Renal pelvis (tissue), 4 donors: ENCODE results near the gene ADORA3. TPM values are rescaled to one million over a fixed set of nuclear protein-coding genes. Genes with fewer than 3 reads are reported as not detected.

ENCODE experiments used
- DNase-seq: peaks from one replicate; pipeline ENCODE4 v3.0.0-alpha.2; 2013
- polyA plus RNA-seq, 3 donors: library from polyadenylated mRNA; unstranded; fragments of 120-200 nt; gene quantifications; one replicate each; pipeline ENCODE4 v1.2.1, GENCODE V29; 2013; ENCODE audit not compliant: insufficient read length in 3 of 3

The ADORA3 gene
- polyA plus RNA-seq, 3 donors, result 0.30 to 0.78 (median 0.65) TPM

- DNase-seq, result no peak
These were observed 27.7 kb downstream of the ADORA3 start for GRCh38 chr1:111475701-111476100.

DNA sequence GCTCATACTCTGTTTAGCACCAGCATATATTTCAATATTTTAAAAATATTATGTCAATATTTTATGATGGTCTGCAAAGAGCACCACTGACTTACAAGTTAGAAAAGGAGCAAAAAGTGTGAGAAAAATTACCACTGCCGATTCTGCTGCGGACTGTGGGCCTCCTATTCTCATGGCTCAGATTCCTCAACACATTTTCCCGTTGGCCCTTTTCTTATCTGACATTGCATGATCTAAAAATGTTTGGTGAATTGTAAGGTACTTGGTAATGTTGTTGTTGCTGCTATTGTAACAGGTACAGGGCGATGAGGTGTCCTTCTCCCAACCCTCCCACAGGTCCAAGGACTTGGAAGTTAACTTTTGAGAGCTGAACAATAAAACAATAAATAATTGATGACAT is 28.9 kb downstream of the ADORA3 start:
- no peak for DNase-seq

GRCh38 chr1:111474106-111474505 is 29.3 kb downstream of the ADORA3 start:
- no peak for DNase-seq

DNA sequence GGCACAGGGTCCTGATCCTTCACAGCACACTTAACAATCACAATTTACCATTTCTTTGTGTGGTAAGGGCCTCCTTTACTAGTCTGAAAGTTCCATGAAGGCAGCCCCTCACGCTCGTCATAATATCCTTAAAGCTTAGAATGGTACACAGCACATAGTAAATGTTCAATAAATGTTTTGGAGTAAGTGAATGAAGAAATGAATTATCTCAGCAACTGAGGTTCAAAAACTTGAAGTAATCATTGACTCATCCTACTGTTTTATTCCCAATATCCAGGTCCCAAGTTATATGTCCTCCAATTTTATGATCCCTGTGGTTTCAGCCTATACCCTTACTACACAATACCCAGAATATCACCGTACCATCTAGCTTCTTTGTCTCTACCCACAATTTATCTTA is 31.9 kb downstream of the ADORA3 start:
- DNase-seq, result no peak

DNA sequence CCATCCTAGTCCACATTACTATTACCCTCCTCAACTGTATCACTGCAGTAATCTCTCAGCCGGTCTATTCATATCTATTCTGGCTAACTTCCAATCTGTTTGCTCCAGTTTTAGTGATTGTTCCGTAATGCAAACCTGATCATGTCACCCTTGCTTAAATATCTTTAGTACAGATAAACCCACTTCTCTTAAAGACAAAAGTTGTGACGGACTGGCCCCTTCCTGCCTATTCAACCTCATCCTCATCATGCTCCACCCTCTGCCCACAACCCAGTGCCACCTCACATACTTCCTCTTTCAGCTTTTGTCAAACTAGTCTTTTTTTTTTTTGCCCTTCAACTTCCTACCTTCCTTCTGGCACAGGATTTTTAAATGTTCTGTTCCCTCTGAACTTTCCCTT is 32.4 kb downstream of the ADORA3 start:
- no peak for DNase-seq

DNA sequence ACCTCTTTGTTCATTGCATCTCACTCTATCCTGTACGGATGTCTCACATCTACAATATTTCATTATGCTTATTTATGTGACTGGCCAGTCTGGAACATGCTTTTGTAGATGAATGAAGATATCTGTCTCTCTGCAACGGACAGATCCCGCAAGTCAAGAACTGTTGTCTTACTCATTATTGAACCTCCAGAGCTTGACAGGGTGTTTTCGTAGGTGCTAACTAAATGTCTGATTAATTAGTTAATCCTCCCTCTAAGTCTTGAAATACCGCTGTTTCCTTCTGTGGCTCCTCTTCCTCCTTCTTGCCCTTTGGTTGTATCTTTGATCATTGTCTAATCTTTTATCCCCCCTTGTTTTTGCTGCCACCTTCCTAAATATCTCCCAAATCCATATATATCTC is 32.8 kb downstream of the ADORA3 start:
- no peak for DNase-seq

GRCh38 chr1:111469539-111469938 is 33.9 kb downstream of the ADORA3 start:
- DNase-seq, result no peak

DNA sequence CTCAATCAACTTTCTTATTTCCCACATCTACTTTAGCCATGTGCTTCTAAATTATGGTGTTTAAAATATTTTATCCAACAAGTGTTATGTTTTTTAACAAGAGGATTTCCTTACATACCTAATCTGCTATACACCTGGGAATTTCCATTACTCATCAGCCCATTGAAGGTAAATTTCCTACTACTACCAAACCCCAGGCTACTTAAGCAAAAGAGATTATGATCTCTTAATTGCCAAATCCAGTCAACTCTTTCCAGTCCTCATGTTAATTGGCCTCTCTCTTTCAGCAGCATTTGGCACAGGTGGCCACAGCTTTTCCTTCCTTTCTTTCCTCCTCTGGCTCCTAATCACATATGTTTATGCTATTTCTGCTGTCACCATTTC is 34.7 kb downstream of the ADORA3 start:
- DNase-seq, result no peak

GRCh38 chr1:111467865-111468716 is 35.3 kb downstream of the ADORA3 start:
- no peak for DNase-seq

DNA sequence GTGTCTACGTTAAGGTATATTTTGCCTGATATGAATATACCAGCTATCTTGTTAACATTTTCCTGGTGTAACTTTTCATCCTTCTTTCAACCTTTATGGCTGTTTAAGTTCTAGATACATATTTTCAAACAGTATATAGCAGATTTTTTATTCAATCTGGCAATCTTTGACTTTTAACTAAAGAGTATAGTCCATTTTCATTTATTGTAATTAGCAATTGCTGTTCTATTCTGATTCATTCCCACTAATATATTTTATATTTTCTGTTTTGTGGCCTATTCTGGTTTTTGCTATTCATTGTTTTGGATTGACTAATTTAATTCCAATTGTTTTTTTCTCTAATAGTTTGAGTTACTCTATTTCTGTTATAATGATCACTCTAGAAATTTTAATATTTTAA is 37.0 kb downstream of the ADORA3 start:
- no peak for DNase-seq

DNA sequence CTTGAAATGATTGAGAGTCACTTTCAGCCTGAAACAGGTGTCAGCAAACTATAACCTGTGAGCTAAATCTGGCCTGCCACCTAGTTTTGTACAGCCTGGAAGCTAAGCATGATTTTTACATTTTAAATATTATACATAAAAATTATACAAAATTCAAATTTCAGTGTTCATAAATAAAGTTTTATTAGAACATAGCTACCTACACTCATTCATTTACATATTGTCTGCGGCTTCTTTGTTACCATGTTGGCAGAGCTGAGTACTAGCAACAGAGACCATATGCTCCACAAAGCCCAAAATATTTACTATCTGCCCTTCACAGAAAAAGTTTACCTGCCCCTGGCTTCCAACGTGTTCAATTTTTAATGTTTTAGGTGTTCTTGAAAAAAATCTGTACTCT is 37.7 kb downstream of the ADORA3 start:
- no peak for DNase-seq

DNA sequence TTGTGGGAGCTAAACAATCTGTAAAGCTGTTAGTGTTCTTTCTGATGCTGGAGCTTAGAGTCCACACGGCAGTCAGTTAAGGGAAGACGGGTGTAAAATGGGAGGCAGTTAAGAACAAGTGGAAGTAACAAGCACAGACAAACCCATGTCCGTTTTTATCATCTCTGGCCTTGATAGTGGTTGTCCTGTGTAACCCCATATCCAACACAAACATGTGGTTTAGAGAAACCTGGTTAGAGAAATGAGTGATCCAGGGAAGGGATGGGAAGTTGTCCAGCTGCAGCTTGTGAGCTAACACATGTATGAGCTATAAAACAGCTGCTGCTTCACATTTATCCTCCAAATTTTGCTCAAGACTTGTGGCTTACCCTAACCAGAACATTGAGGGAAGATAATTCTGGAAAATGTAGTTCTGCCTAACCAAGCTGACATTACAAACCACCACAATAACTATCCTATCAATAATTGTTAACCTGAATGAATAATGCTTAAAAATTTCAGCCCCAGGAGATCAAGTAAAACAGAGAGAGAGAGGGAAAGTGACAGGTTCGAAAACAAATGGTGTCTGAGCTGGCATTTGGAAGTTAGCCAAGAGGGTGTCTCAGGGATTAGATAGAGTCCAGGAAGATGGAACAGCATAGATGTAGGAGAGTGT is 40.3 kb downstream of the ADORA3 start:
- no peak for DNase-seq

DNA sequence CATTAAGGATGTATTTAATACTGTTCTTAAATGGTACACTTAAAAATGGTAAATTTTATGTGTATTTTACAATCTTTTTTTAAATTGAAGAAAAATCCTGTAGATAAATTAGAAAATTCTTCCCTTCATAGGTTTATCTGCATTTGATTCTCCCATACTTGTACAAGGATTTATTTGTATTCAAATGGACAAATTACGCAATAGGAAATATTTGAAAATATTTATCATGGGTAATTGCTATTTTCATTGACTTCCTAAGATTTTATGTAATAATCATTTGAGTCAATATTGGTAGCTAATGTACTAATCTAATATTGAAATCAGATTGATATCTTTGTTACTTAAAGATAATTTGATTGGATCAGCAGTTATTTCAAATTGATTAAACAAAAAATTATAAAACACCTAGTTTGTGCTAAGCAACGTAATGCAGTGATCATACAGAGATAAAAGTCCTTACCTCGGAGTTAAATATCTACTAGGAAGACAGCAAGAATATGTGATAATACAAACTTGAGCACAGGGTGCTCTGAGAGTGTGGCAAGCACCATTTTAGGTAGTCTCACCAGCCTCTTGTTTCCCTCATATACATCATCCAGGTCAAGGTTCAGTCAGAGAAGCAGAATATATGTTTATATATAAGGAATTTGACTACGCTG is 40.9 kb downstream of the ADORA3 start:
- no peak for DNase-seq

GRCh38 chr1:111461765-111462164 is 41.7 kb downstream of the ADORA3 start:
- DNase-seq, result no peak

DNA sequence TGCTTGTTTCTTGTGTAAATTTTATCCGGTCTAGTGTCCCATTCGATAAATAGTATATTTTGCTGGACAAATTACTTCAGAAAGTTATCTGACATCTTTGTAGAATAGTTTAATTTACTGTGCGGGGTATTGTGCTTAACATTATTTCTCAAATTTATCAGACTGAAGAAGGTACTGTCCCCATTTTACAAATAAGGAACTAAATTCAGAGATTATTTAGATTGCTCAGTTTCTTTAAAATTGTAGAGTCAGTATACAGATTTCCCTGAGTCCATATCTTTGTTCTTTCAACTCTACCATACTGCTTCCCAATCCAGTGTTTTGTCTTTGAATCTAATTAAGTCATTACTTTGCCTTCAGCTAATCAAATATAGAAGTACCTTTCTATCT is 47.8 kb downstream of the ADORA3 start:
- DNase-seq, result no peak

- DNase-seq, result no peak
These were observed 48.4 kb downstream of the ADORA3 start for GRCh38 chr1:111454859-111455641.

DNA sequence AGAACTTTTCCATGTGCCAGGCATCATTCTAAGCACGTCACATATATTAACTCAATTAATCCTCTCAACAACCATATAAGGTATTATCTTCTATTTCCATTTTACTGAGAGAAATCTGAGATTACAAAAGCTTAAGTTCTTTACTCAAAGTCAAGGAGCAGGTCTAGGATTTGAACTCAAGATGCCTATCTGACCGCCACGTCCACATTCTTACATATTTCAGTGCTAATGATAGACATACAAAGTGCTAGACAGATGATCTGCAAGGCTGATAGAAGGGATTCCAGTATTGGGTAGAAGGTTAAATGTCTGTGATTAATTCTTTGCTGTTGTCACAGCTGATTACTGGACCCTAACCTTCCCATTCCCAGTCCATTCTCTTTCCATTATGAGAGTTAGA is 49.7 kb downstream of the ADORA3 start:
- no peak for DNase-seq

- DNase-seq, result no peak
These were observed 50.9 kb downstream of the ADORA3 start for GRCh38 chr1:111452581-111452980.

DNA sequence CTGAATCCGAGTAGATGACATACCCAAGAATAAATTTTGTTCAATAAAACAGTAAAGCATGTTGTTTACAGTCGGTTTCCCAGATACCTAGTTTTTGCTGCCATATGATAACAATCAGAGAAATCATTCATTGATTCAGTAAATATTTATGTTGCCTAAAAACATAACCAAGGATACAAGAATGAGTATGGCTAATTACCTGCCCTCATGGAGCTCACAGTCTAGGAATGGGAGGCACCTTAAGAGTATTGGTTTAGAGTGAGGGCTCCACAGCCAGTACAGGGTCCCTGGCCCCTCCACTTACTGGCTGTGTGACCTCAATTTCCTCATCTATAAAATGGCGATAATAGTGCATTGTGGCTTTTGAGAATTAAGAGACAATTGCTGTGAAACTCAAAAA is 53.2 kb downstream of the ADORA3 start:
- no peak for DNase-seq

- no peak for DNase-seq
These were observed 53.8 kb downstream of the ADORA3 start for GRCh38 chr1:111449703-111450017.
